GM18519 (cell line): Measurements from ENCODE around the gene PRMT7.

ENCODE experiments used
- ATAC-seq: cut with Tn5 transposase; IDR thresholded peaks from one replicate; pipeline ENCODE4 v1.9.1; 2021; ENCODE audit warnings: mild to moderate bottlenecking, moderate library complexity; ENCODE audit not compliant: unreplicated experiment, low FRiP score

Gene PRMT7

DNA sequence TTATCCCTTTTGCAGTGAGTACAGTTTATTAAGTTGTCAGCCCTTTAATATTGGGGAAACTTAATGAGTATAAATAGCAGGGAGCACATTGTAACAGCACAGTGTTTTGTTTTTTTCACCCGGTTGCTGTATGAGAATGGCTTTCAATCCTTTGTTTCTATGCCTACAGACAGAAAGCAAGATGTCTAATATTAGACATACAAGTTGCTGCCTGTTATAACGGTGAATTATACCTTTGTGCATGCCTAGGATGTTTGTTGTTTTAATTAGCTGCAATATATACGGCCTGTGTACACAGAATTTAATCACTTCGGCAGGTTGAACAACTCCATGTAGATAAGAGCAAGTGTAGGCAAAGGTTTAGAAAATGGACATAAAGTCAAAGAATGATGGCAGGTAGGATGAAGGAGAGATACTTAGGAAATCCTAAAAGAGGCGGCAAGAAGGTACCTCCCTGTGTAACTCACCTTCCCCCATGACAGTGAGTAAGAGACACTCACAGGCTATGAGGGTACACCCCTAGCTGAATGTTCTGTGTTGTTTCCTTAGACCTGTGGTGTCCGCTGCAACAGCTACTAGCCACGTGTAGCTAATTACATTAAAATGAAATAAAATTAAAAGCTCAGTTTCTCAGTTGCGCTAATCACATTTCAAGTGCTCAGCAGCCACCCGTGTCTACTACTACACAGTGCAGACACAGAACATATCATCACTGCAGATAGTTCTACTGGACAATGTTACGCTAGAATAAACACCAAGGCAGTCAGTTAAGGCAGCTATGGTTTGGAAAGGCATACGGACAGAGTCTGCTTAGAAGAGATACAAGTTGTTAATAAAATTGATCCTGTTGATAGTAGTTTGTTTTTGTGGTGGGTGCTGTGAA lies 11.0 kb upstream of the PRMT7 start:
- ATAC-seq: no peak

DNA sequence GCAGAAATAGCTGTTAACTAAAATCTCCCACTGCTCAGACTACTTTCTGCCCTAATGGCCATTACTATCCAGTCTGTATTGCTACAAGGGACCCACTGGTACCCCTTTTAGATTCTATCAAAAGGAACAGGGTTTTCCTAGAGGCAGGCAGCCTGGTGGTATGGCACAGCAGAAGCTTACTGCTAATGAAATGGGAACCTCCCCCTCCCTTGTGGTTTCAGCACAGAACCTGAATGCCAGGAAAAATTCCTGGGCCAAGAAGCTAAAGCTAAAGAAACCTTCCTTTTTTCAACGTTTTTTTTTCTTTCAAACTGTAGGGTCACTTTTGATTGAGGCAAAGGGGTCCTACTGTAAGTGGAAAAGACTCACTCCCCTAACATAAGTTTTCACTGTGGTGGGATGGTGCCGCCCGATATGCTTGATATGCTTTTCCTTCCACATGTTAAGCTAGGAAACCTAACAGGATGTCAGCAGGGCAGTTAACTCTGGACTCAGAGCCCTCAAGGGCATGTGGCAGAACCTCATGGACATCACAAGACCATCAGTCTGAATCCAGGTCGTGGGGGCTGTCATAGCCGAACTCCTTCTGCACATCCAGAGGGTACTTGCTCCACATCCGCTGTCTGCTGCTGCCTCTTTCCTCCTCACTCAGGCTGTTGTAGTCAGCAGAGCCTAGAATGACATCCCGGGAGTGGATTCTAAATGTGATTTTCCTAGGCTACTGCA lies 9.9 kb upstream of the PRMT7 start:
- ATAC-seq: no peak

DNA sequence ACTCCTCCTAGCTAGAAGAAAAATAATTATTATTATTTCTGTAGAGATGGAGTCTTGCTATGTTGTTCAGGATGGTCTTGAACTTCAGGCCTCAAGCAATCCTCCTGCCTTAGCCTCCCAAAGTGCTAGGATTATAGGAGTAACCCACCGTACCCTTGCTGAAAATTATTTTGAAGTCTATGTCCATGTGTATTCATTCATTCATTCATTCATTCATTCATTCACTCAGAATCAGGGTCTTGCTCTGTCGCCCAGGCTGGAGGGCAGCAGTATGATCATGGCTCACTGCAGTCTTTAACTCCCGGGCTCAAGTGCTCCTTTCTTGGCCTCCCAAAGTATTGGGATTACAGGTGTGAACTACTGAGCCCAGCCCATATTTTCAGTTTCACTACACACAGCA lies 4.2 kb upstream of the PRMT7 start:
- no peak for ATAC-seq

DNA sequence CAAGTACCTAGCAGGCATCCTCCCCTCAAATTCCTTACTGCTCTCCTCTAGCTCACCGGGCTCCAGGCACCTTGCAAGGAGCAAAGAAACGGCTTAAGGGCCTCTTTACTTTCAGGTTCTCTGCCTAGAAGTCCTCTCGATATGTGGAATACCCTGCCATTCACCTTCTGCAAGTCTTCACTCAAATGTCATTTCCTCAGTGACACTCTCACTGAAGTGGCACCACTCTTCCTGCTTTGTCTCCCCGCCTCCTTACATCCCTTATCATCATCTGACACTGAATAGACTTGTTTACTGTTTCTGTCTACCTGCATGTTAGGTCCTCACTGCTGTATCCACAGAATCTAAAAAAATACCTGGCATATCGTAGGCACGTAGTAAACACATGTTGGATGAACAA lies 1.0 kb upstream of the PRMT7 start:
- no peak for ATAC-seq

DNA sequence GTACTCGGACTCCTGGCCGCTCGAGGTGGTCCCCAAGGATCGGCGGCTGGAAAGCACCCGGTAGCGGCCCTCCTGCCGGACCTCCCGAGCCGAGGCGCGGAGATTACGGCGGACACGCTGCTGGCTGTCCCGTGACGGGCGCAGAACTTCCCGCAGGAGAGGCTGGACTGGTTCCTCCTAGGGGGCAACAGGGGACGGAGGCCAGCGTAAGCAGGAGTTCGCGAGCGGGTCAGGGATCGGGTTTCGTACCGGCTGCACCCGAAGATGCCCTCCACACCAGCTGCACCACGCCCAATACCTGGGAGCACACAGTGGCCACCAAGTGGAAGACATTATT lies 414 bp upstream of the PRMT7 start:
- ATAC-seq: peak; percentile 11

- no peak for ATAC-seq
Observed at GRCh38 chr16:68313116-68313515, 2.3 kb downstream of the PRMT7 start.

DNA sequence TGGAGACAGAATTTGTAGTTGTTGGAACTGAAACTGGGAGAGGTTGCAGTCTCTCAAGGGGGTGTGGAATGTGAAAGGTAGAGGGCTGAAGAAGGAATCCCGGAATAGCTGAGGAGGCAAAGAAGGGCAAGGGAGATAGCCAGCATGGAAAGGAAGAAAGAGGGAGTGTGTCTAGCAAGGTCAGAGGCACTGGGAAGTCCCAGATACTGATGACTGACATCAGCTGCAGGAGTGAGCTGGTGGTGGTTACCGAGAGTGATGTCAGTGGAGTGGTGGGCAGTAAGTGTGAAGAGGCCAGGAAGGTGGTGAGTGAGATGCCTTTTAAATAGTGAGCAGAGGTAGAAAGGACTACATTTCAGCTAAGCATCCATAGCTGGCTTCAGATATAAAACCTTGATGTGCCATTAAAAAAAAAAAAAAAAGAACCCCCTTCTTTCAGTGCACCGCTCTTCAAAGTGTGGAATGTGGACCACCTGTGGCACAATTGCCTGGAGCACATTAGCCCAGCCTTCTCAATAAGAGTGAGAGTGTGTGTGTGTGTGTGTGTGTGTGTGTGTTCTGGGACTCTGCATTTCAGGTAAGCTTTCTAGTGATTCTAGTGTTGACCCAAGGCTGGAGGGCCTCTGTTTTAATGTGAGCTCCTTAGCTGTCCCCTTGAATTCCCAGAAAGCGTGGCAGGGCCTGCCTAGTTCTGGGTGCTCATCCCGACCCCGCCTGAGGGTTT lies 8.5 kb downstream of the PRMT7 start:
- ATAC-seq: no peak

GRCh38 chr16:68324336-68324735 lies 13.5 kb downstream of the PRMT7 start:
- ATAC-seq: no peak

DNA sequence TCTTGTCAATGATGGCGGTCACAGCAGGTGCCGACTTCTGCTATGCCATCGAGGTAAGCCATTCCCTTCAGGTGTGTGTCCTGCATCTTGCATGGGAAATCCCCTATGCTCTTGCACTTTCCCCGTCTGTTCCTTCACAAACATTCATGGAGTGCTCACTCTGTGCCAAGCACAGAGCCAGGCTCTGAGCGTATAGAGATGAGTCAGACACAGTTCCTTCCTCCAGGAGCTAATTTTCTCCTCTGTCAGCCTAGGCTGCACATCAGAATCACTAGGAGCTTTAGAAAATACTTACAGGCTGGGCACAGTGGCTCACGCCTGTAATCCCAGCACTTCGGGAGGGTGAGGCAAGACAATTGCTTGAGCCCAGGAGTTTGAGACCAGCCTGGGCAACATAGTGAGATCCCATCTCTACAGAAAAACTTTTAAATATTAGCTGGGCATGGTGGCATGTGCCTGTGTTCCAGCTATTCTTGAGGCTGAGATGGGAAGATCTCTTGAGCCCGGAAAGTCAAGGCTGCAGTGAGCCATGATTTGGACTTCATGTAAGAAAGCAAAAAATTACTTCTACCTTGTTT lies 14.1 kb downstream of the PRMT7 start:
- ATAC-seq: no peak

GRCh38 chr16:68328151-68328859 lies 17.5 kb downstream of the PRMT7 start:
- peak; percentile 61 for ATAC-seq

- no peak for ATAC-seq
Observed at GRCh38 chr16:68328860-68329390, 18.1 kb downstream of the PRMT7 start.

GRCh38 chr16:68331879-68332410 lies 21.1 kb downstream of the PRMT7 start:
- ATAC-seq: no peak

- no peak for ATAC-seq
Observed at GRCh38 chr16:68332411-68333121, 21.7 kb downstream of the PRMT7 start.

- no peak for ATAC-seq
Observed at GRCh38 chr16:68335175-68335574, 24.4 kb downstream of the PRMT7 start.

DNA sequence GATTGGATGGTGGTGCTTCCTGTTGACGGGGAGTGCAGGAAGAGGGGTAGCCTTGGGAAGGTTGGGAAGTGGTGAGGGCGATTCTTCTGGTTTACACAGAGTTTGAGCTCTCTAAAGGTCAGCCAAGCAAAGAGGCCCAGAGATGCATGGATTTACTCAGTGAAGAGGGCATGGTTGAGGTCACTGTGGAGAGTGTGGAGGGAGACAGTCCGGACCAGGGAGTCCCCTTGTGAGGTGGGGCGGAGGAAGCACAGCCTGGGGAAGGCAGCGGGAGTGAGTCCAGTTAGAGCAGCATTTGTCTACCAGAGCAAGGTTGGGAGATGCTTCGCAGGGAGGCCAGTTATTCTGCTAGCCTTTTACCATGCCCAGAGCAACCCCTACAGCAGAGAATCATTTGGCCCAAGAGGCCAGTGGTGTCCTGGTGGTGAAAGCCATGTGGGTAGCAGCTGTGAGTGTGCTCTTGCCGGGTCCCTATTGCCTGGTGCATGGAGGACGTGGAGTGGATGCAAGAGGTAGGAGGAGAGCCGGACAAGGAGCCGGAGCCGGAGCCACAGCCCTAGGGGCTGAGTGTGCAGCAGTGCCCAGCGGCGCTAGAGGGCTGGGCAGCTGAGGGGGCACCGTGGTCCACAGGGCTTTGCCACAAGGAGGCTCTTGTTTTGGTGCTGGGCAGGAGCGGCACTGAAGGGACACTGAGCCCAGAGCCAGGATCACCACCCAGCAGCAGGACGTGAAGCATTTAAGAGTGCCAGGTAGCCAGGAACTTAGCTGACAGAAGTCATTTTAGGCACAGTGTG lies 27.7 kb downstream of the PRMT7 start:
- ATAC-seq: no peak

- no peak for ATAC-seq
Observed at GRCh38 chr16:68339214-68339613, 28.4 kb downstream of the PRMT7 start.

DNA sequence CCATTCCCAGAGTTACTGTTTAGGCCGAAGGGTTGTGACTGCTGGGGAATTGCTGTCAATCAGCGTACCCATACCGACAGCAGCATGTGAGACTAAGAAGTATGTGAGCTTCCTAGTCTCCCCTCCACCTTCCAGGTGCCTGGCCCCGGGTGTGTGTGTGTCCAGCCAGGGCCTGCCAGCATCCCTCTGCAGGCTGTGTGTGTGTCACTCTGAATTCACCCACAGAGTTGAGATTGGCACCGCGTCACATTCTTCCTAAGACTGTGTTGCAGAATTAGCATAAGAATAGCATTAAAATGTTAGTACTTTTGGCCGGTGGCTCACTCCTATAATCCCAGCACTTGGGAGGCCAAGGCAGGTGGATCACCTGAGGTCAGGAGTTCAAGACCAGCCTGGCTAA lies 31.8 kb downstream of the PRMT7 start:
- ATAC-seq: no peak

- no peak for ATAC-seq
Observed at GRCh38 chr16:68343137-68343536, 32.3 kb downstream of the PRMT7 start.
